Activated CD4-positive, alpha-beta T cell treated with anti-CD3 and anti-CD28 coated beads for 36 hours (primary cell): ENCODE results near the gene OR11L1. TPM values are rescaled to one million over a fixed set of nuclear protein-coding genes. Genes with fewer than 3 reads are reported as not detected.

Experiments used
- ATAC-seq: fragments of 200-7000 bp; cut with Tn5 transposase; one replicate; pipeline ENCODE4 v1.10.0; 2021; ENCODE audit warnings: mild to moderate bottlenecking, moderate library complexity
- CTCF ChIA-PET: fragments of 350-600 bp; sonication (Branson Sonifier 250); formaldehyde crosslinking; loops from one replicate; lab custom pipeline; 2021; ENCODE audit warnings: antibody characterized with exemption; lab: Charles Lee
- POLR2A ChIA-PET: fragments of 350-600 bp; sonication (Branson Sonifier 250); formaldehyde crosslinking; loops from one replicate; lab custom pipeline; 2021; ENCODE audit warnings: antibody characterized with exemption, inconsistent platforms; lab: Charles Lee
- DNase-seq: peaks from one replicate; pipeline ENCODE4 v3.0.0-alpha.2; 2020
- H3K27ac Mint-ChIP-seq: one replicate; pipeline ENCODE4 v1.8.0; 2021; ENCODE audit warnings: mixed read lengths
- H3K27me3 Mint-ChIP-seq: one replicate; pipeline ENCODE4 v1.8.0; 2021; ENCODE audit warnings: mixed read lengths
- H3K36me3 Mint-ChIP-seq: one replicate; pipeline ENCODE4 v1.8.0; 2021; ENCODE audit warnings: low read depth, mixed read lengths
- H3K4me1 Mint-ChIP-seq: one replicate; pipeline ENCODE4 v1.8.0; 2021; ENCODE audit warnings: mixed read lengths
- H3K4me3 Mint-ChIP-seq: one replicate; pipeline ENCODE4 v1.8.0; 2021; ENCODE audit warnings: mild to moderate bottlenecking, moderate library complexity, mixed read lengths
- H3K9me3 Mint-ChIP-seq: one replicate; pipeline ENCODE4 v1.8.0; 2021; ENCODE audit warnings: low read depth, mixed read lengths
- intact Hi-C, 2 experiments: fragments of 100-400 bp; cut with DNase I in 1 of 2; cut with micrococcal nuclease in 1 of 2; formaldehyde crosslinking; loops; one replicate each; pipeline versions ENCODE4 v1.14.2 to v1.15.1; 2022 to 2024; cut with DNase I, micrococcal nuclease
- total RNA-seq, 2 experiments: library from RNA; stranded (reverse); gene quantifications; one replicate each; pipeline ENCODE4 v1.2.3, GENCODE V29; 2021

Gene OR11L1
- total RNA-seq, 2 experiments from 2014 or later: not detected

- H3K27me3 Mint-ChIP-seq: peaks cover 6% of the 10 kb centered on the region
- CTCF ChIA-PET: no interaction called here
- intact Hi-C loops: no loop called here
- DNase-seq: no peak
- H3K36me3 Mint-ChIP-seq: no peaks in the 10 kb centered on the region
- no peak for ATAC-seq
- no peaks in the 10 kb centered on the region for H3K4me1 Mint-ChIP-seq
- H3K27ac Mint-ChIP-seq: no peak overlapping the region
- H3K9me3 Mint-ChIP-seq: peaks cover 4% of the 10 kb centered on the region
- no peak overlapping the region for H3K4me3 Mint-ChIP-seq
- POLR2A ChIA-PET: no interaction called here
Measured at GRCh38 chr1:247797518-247797917, 44.2 kb downstream of the OR11L1 start.

Other genes with a start within 250 kb of the OR11L1 start
- gene OR2G3, start 236.3 kb downstream of the OR11L1 start, total RNA-seq: not detected
- gene OR13G1, start 162.2 kb downstream of the OR11L1 start, total RNA-seq: not detected
- not detected for gene OR6F1, start 125.2 kb downstream of the OR11L1 start, total RNA-seq
- gene OR14K1, start 103.3 kb downstream of the OR11L1 start, total RNA-seq: not detected
- gene OR14A2, start 93.8 kb downstream of the OR11L1 start, total RNA-seq: not detected
- gene OR1C1, start 81.3 kb downstream of the OR11L1 start, total RNA-seq: not detected
- not detected for gene OR14A16, start 17.8 kb downstream of the OR11L1 start, total RNA-seq
- under 1 TPM; 0.16 to 0.18 TPM for gene TRIM58, start 15.3 kb upstream of the OR11L1 start, total RNA-seq
- gene OR2W3, start 53.7 kb upstream of the OR11L1 start, total RNA-seq: not detected
- not detected for gene OR2T8, start 78.4 kb upstream of the OR11L1 start, total RNA-seq
- gene OR2AJ1, start 83.0 kb upstream of the OR11L1 start, total RNA-seq: not detected
- gene OR2L8, start 107.0 kb upstream of the OR11L1 start, total RNA-seq: not detected
- not detected for gene OR2AK2, start 123.3 kb upstream of the OR11L1 start, total RNA-seq
- gene OR2L5, start 171.8 kb upstream of the OR11L1 start, total RNA-seq: not detected
- under 1 TPM; 0.11 to 0.12 TPM for gene OR2L2, start 188.2 kb upstream of the OR11L1 start, total RNA-seq
- not detected for gene OR2L3, start 204.9 kb upstream of the OR11L1 start, total RNA-seq